GM19372 (cell line): ENCODE measurements around the gene MS4A15.
A peak's percentile ranks its signal among the peaks of the same experiment; 100 is the strongest.
"Not testable (repeated sequence)": the region's sequence is repeated elsewhere in the genome, so short reads cannot be mapped to it uniquely, and the experiment has no call there.

Source experiments
- ATAC-seq: cut with Tn5 transposase; IDR thresholded peaks from one replicate; pipeline ENCODE4 v1.9.1; 2021; ENCODE audit warnings: mild to moderate bottlenecking, low read depth, moderate library complexity; ENCODE audit not compliant: unreplicated experiment

Gene MS4A15

GRCh38 chr11:60753309-60753708, 3.4 kb upstream of the MS4A15 start:
- ATAC-seq = no peak

GRCh38 chr11:60754887-60755286, 1.8 kb upstream of the MS4A15 start:
- ATAC-seq = no peak

- ATAC-seq = no peak
Measured at GRCh38 chr11:60757231-60757800, 649 bp downstream of the MS4A15 start.

GRCh38 chr11:60758671-60759070, 2.0 kb downstream of the MS4A15 start:
- ATAC-seq = not testable (repeated sequence)

- ATAC-seq = not testable (repeated sequence)
Measured at GRCh38 chr11:60759438-60760225, 3.0 kb downstream of the MS4A15 start.

GRCh38 chr11:60761436-60762190, 4.9 kb downstream of the MS4A15 start:
- ATAC-seq = peak; percentile 26

- peak; percentile 54 for ATAC-seq
Measured at GRCh38 chr11:60762851-60763691, 6.4 kb downstream of the MS4A15 start.

- no peak for ATAC-seq
Measured at GRCh38 chr11:60763692-60764369, 7.2 kb downstream of the MS4A15 start.

- ATAC-seq = peak; percentile 45
Measured at GRCh38 chr11:60764879-60765278, 8.2 kb downstream of the MS4A15 start.

GRCh38 chr11:60765355-60765754, 8.7 kb downstream of the MS4A15 start:
- peak; percentile 1 for ATAC-seq

GRCh38 chr11:60766547-60766946, 9.9 kb downstream of the MS4A15 start:
- no peak for ATAC-seq

- no peak for ATAC-seq
Measured at GRCh38 chr11:60767388-60767811, 10.7 kb downstream of the MS4A15 start.

GRCh38 chr11:60768202-60768601, 11.5 kb downstream of the MS4A15 start:
- ATAC-seq = no peak

- no peak for ATAC-seq
Measured at GRCh38 chr11:60769273-60769672, 12.6 kb downstream of the MS4A15 start.

- no peak for ATAC-seq
Measured at GRCh38 chr11:60769811-60770210, 13.1 kb downstream of the MS4A15 start.

- ATAC-seq = no peak
Measured at GRCh38 chr11:60771146-60771545, 14.5 kb downstream of the MS4A15 start.

GRCh38 chr11:60771879-60772525, 15.3 kb downstream of the MS4A15 start:
- no peak for ATAC-seq

- no peak for ATAC-seq
Measured at GRCh38 chr11:60772666-60773065, 16.0 kb downstream of the MS4A15 start.

GRCh38 chr11:60774726-60775125, 18.1 kb downstream of the MS4A15 start:
- ATAC-seq = no peak
